Nephron (organoid): ENCODE results near the gene RUFY4.
"Not testable (repeated sequence)": the region's sequence is repeated elsewhere in the genome, so short reads cannot be mapped to it uniquely, and the experiment has no call there.

Experiments
- H3K27ac Mint-ChIP-seq, 3 experiments: 2 replicates each; pipeline ENCODE4 v1.8.0; 2020; ENCODE audit warnings: mixed read lengths in 3 of 3, mild to moderate bottlenecking in 2 of 3, moderate library complexity in 1 of 3
- H3K27me3 Mint-ChIP-seq: 2 replicates; pipeline ENCODE4 v1.8.0; 2021; ENCODE audit warnings: low read depth, mild to moderate bottlenecking, moderate library complexity, mixed read lengths
- H3K36me3 Mint-ChIP-seq: 2 replicates; pipeline ENCODE4 v1.8.0; 2020; ENCODE audit warnings: low read depth, mixed read lengths
- H3K4me1 Mint-ChIP-seq: 2 replicates; pipeline ENCODE4 v1.8.0; 2020; ENCODE audit warnings: mixed read lengths
- H3K4me3 Mint-ChIP-seq, 3 experiments: 2 replicates each; pipeline ENCODE4 v1.8.0; 2020; ENCODE audit warnings: mild to moderate bottlenecking in 3 of 3, mixed read lengths in 3 of 3, moderate library complexity in 2 of 3
- H3K9me3 Mint-ChIP-seq: 2 replicates; pipeline ENCODE4 v1.8.0; 2020; ENCODE audit warnings: mixed read lengths
- CTCF ChIP-seq, 3 experiments: fragments of 200-600 bp; sonication (generic); IDR thresholded peaks; one replicate each; pipeline ENCODE4 v1.5.0; 2021; ENCODE audit warnings: antibody characterized with exemption in 3 of 3; ENCODE audit not compliant: unreplicated experiment in 3 of 3

RUFY4 gene

GRCh38 chr2:218091746-218092145 lies 22.7 kb downstream of the RUFY4 start:
- no peaks in the 10 kb centered on the region for H3K36me3 Mint-ChIP-seq
- no peak for TF ChIP-seq CTCF (IDR thresholded peaks at IDR 0.05; ENCODE audit: unreplicated experiment in 3 of 3)
- H3K27ac Mint-ChIP-seq, result no peak overlapping the region
- H3K27me3 Mint-ChIP-seq, result peaks cover 24% of the 10 kb centered on the region
- no peaks in the 10 kb centered on the region for H3K4me1 Mint-ChIP-seq
- H3K4me3 Mint-ChIP-seq, result no peak overlapping the region
- peaks cover 4% of the 10 kb centered on the region for H3K9me3 Mint-ChIP-seq

- Mint-ChIP-seq H3K9me3 (peaks cover under 1% of the 10 kb centered on the region), H3K27me3 (peaks cover 24% of the 10 kb centered on the region), H3K27ac (no peak overlapping the region), H3K4me3 (no peak overlapping the region), H3K4me1 (no peaks in the 10 kb centered on the region), H3K36me3 (no peaks in the 10 kb centered on the region)
- TF ChIP-seq CTCF (IDR thresholded peaks at IDR 0.05; ENCODE audit: unreplicated experiment in 3 of 3), result no peak
Measured at GRCh38 chr2:218093879-218094278, 24.8 kb downstream of the RUFY4 start.

GRCh38 chr2:218095853-218096252 lies 26.8 kb downstream of the RUFY4 start:
- Mint-ChIP-seq H3K36me3 (no peaks in the 10 kb centered on the region), H3K4me1 (no peaks in the 10 kb centered on the region), H3K27ac (no peak overlapping the region), H3K27me3 (peaks cover 22% of the 10 kb centered on the region), H3K9me3 (no peaks in the 10 kb centered on the region), H3K4me3 (no peak overlapping the region)
- no peak for TF ChIP-seq CTCF (IDR thresholded peaks at IDR 0.05; ENCODE audit: unreplicated experiment in 3 of 3)

- Mint-ChIP-seq H3K4me1 (no peaks in the 10 kb centered on the region), H3K9me3 (no peaks in the 10 kb centered on the region), H3K27me3 (peaks cover 19% of the 10 kb centered on the region), H3K27ac (no peak overlapping the region), H3K4me3 (no peak overlapping the region), H3K36me3 (no peaks in the 10 kb centered on the region)
- no peak for TF ChIP-seq CTCF (IDR thresholded peaks at IDR 0.05; ENCODE audit: unreplicated experiment in 3 of 3)
Measured at GRCh38 chr2:218097975-218098374, 28.9 kb downstream of the RUFY4 start.

- not testable (repeated sequence) for H3K4me3 Mint-ChIP-seq, H3K36me3 Mint-ChIP-seq
- peaks cover 42% of the 10 kb centered on the region for H3K9me3 Mint-ChIP-seq
Measured at GRCh38 chr2:218108834-218109233, 39.8 kb downstream of the RUFY4 start.

GRCh38 chr2:218121789-218122188 lies 52.7 kb downstream of the RUFY4 start:
- Mint-ChIP-seq H3K27me3 (peaks cover 11% of the 10 kb centered on the region), H3K9me3 (peaks cover 48% of the 10 kb centered on the region)
- H3K27ac Mint-ChIP-seq, H3K4me3 Mint-ChIP-seq, H3K4me1 Mint-ChIP-seq, H3K36me3 Mint-ChIP-seq: not testable (repeated sequence)

More at GRCh38 chr2:218108834-218109233, 39.8 kb downstream of the RUFY4 start:
- H3K27ac Mint-ChIP-seq, H3K4me1 Mint-ChIP-seq: not testable (repeated sequence)
- peaks cover 15% of the 10 kb centered on the region for H3K27me3 Mint-ChIP-seq

- not testable (repeated sequence) for H3K4me3 Mint-ChIP-seq, H3K27ac Mint-ChIP-seq, H3K4me1 Mint-ChIP-seq, H3K36me3 Mint-ChIP-seq
- H3K27me3 Mint-ChIP-seq, result peaks cover 11% of the 10 kb centered on the region
- peaks cover 44% of the 10 kb centered on the region for H3K9me3 Mint-ChIP-seq
Measured at GRCh38 chr2:218122286-218122685, 53.2 kb downstream of the RUFY4 start.

- no peak for TF ChIP-seq CTCF (IDR thresholded peaks at IDR 0.05; ENCODE audit: unreplicated experiment in 3 of 3)
- no peaks in the 10 kb centered on the region for H3K4me1 Mint-ChIP-seq
- peaks cover 30% of the 10 kb centered on the region for H3K9me3 Mint-ChIP-seq
- no peak overlapping the region for H3K4me3 Mint-ChIP-seq
- H3K27ac Mint-ChIP-seq, result no peak overlapping the region
- H3K36me3 Mint-ChIP-seq, result no peaks in the 10 kb centered on the region
- peaks cover 17% of the 10 kb centered on the region for H3K27me3 Mint-ChIP-seq
Measured at GRCh38 chr2:218123986-218124385, 54.9 kb downstream of the RUFY4 start.
